Skeletal muscle tissue (tissue), 4 donors: ENCODE measurements around the gene RBM20. TPM values are rescaled to one million over a fixed set of nuclear protein-coding genes. Genes with fewer than 3 reads are reported as not detected.

Source experiments
- H3K27ac ChIP-seq: one replicate; pipeline ENCODE4 v1.7.0; 2013; ENCODE audit warnings: mild to moderate bottlenecking, low read depth, low read length, inconsistent platforms
- H3K27me3 ChIP-seq, 3 donors: one replicate each; pipeline ENCODE4 v1.7.0; 2013; ENCODE audit warnings: low read length in 3 of 3; ENCODE audit not compliant: control insufficient read depth in 3 of 3, insufficient read depth in 3 of 3
- H3K36me3 ChIP-seq, 3 donors: one replicate each; pipeline ENCODE4 v1.7.0; 2013; ENCODE audit warnings: low read length in 3 of 3; ENCODE audit not compliant: control insufficient read depth in 3 of 3, insufficient read depth in 3 of 3
- H3K4me1 ChIP-seq, 3 donors: one replicate each; pipeline ENCODE4 v1.7.0; 2013; ENCODE audit warnings: low read length in 3 of 3, mild to moderate bottlenecking in 3 of 3; ENCODE audit not compliant: control insufficient read depth in 3 of 3, insufficient read depth in 3 of 3
- H3K4me3 ChIP-seq, 3 donors: one replicate each; pipeline ENCODE4 v1.7.0; 2013; ENCODE audit warnings: low read length in 3 of 3
- H3K9ac ChIP-seq, 3 donors: one replicate each; pipeline ENCODE4 v1.7.0; 2013; ENCODE audit warnings: low read length in 3 of 3, mild to moderate bottlenecking in 3 of 3, moderate library complexity in 2 of 3, low read depth in 1 of 3
- H3K9me3 ChIP-seq, 3 donors: one replicate each; pipeline ENCODE4 v1.7.0; 2013; ENCODE audit warnings: low read length in 3 of 3; ENCODE audit not compliant: control insufficient read depth in 3 of 3
- total RNA-seq: library from RNA; depleted of rRNA; stranded (reverse); fragments of >200 nt; gene quantifications from one replicate; pipeline ENCODE4 v1.2.3, GENCODE V29; 2014
- donor health status: Osteomylitis.

RBM20 gene
- total RNA-seq, 1 donor from 2014 or later: 6.3 TPM

GRCh38 chr10:110612629-110613028, 31.5 kb upstream of the RBM20 start:
- Histone ChIP-seq H3K9ac (no peak overlapping the region), H3K27ac (no peak overlapping the region), H3K36me3 (no peaks in the 10 kb centered on the region)

GRCh38 chr10:110613341-110613995, 30.7 kb upstream of the RBM20 start:
- no peak overlapping the region for H3K9ac ChIP-seq
- H3K27ac ChIP-seq: no peak overlapping the region
- no peaks in the 10 kb centered on the region for H3K27me3 ChIP-seq
- H3K36me3 ChIP-seq: no peaks in the 10 kb centered on the region
- H3K4me3 ChIP-seq: no peak overlapping the region
- peaks cover 0 to 10% (median 10%) of the 10 kb centered on the region in 3 donors for H3K4me1 ChIP-seq
- no peaks in the 10 kb centered on the region for H3K9me3 ChIP-seq

More at GRCh38 chr10:110612629-110613028, 31.5 kb upstream of the RBM20 start:
- no peak overlapping the region for H3K4me3 ChIP-seq
- no peaks in the 10 kb centered on the region for H3K27me3 ChIP-seq
- peaks cover 0 to 10% (median 10%) of the 10 kb centered on the region in 3 donors for H3K4me1 ChIP-seq
- no peaks in the 10 kb centered on the region for H3K9me3 ChIP-seq

- Histone ChIP-seq H3K27ac (no peak overlapping the region), H3K9me3 (no peaks in the 10 kb centered on the region), H3K36me3 (no peaks in the 10 kb centered on the region)
Observed at GRCh38 chr10:110613996-110614495, 30.1 kb upstream of the RBM20 start.

GRCh38 chr10:110615057-110615747, 28.9 kb upstream of the RBM20 start:
- H3K27ac ChIP-seq: no peak overlapping the region
- no peak overlapping the region for H3K9ac ChIP-seq
- no peaks in the 10 kb centered on the region for H3K36me3 ChIP-seq
- no peak overlapping the region for H3K4me3 ChIP-seq
- no peaks in the 10 kb centered on the region for H3K27me3 ChIP-seq
- H3K4me1 ChIP-seq: peaks cover 0 to under 1% (median under 1%) of the 10 kb centered on the region in 3 donors
- no peaks in the 10 kb centered on the region for H3K9me3 ChIP-seq

More at GRCh38 chr10:110613996-110614495, 30.1 kb upstream of the RBM20 start:
- no peak overlapping the region for H3K4me3 ChIP-seq
- H3K9ac ChIP-seq: no peak overlapping the region
- no peaks in the 10 kb centered on the region for H3K27me3 ChIP-seq
- H3K4me1 ChIP-seq: peaks cover 0 to 10% (median 10%) of the 10 kb centered on the region in 3 donors

- no peaks in the 10 kb centered on the region for H3K27me3 ChIP-seq
- no peaks in the 10 kb centered on the region for H3K4me1 ChIP-seq
Observed at GRCh38 chr10:110616493-110617033, 27.6 kb upstream of the RBM20 start.

GRCh38 chr10:110617425-110618229, 26.5 kb upstream of the RBM20 start:
- H3K4me1 ChIP-seq: no peaks in the 10 kb centered on the region
- H3K36me3 ChIP-seq: no peaks in the 10 kb centered on the region
- H3K27me3 ChIP-seq: no peaks in the 10 kb centered on the region
- H3K9ac ChIP-seq: no peak overlapping the region
- H3K27ac ChIP-seq: no peak overlapping the region
- H3K9me3 ChIP-seq: no peaks in the 10 kb centered on the region
- H3K4me3 ChIP-seq: no peak overlapping the region

More at GRCh38 chr10:110616493-110617033, 27.6 kb upstream of the RBM20 start:
- Histone ChIP-seq H3K27ac (no peak overlapping the region), H3K9ac (no peak overlapping the region), H3K9me3 (no peaks in the 10 kb centered on the region), H3K36me3 (no peaks in the 10 kb centered on the region), H3K4me3 (no peak overlapping the region)

- H3K36me3 ChIP-seq: no peaks in the 10 kb centered on the region
- no peak overlapping the region for H3K4me3 ChIP-seq
- H3K4me1 ChIP-seq: no peaks in the 10 kb centered on the region
- H3K27ac ChIP-seq: no peak overlapping the region
- H3K9me3 ChIP-seq: no peaks in the 10 kb centered on the region
- no peaks in the 10 kb centered on the region for H3K27me3 ChIP-seq
- H3K9ac ChIP-seq: no peak overlapping the region
Observed at GRCh38 chr10:110618230-110618610, 25.9 kb upstream of the RBM20 start.

GRCh38 chr10:110619514-110620397, 24.4 kb upstream of the RBM20 start:
- Histone ChIP-seq H3K36me3 (no peaks in the 10 kb centered on the region), H3K9me3 (no peaks in the 10 kb centered on the region), H3K9ac (no peak overlapping the region), H3K27ac (no peak overlapping the region), H3K4me3 (no peak overlapping the region), H3K4me1 (no peaks in the 10 kb centered on the region), H3K27me3 (no peaks in the 10 kb centered on the region)

GRCh38 chr10:110620398-110620719, 23.8 kb upstream of the RBM20 start:
- Histone ChIP-seq H3K36me3 (no peaks in the 10 kb centered on the region), H3K4me1 (no peaks in the 10 kb centered on the region), H3K27me3 (no peaks in the 10 kb centered on the region), H3K27ac (no peak overlapping the region), H3K9me3 (no peaks in the 10 kb centered on the region), H3K4me3 (no peak overlapping the region), H3K9ac (no peak overlapping the region)
